ENCODE measurements around the gene TTLL10.

DNA sequence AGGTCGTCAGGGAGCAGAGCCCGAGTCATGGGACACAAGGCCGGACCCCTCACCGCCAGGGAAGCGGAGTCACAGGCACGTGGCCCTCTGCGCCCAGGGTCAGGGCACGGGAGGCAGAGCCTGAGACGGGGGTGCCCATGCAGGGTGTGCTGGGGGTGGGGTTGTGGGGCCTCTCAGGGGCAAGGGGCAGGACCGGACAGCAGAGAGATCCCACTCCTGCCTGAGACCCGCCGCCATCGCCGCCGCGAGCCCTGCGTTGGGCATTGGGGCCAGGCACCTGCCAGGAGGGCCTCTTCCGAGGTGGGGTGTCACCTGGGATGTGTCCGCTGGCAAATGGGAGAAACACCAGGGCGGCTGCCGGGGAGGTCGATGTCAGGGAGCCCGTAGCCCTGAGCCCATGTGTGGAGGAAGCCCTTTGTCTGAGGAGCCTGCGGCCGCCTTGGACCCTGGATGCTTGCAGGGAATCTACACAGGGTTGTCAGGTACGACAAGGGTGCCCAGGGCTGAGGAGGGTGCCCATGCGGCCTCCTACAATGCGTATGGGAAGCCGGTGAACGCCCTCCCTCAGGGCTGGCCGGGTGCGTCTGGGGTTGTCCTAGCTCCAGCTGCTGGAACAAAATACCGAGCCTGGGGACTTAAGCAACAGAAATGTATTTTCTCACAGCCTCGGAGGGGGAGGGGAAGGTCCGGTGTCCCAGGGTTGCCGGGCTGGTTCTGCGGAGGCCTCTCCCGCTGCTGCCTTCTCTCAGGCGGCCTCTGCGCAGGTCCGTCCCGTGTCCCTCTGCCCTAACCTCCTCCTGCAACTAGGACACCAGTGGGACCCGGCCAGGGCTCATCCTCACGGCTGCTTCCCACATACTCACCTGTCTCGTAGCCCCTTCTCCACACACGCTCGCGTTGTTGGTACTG is 41.4 kb upstream of the TTLL10 start:
- TF ChIP-seq, protein P1, sequence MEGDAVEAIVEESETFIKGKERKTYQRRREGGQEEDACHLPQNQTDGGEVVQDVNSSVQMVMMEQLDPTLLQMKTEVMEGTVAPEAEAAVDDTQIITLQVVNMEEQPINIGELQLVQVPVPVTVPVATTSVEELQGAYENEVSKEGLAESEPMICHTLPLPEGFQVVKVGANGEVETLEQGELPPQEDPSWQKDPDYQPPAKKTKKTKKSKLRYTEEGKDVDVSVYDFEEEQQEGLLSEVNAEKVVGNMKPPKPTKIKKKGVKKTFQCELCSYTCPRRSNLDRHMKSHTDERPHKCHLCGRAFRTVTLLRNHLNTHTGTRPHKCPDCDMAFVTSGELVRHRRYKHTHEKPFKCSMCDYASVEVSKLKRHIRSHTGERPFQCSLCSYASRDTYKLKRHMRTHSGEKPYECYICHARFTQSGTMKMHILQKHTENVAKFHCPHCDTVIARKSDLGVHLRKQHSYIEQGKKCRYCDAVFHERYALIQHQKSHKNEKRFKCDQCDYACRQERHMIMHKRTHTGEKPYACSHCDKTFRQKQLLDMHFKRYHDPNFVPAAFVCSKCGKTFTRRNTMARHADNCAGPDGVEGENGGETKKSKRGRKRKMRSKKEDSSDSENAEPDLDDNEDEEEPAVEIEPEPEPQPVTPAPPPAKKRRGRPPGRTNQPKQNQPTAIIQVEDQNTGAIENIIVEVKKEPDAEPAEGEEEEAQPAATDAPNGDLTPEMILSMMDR (IDR thresholded peaks at IDR 0.05): no peak
- TF ChIP-seq EP300 (IDR thresholded peaks at IDR 0.05): no peak
- TF ChIP-seq POLR2A (IDR thresholded peaks at IDR 0.05): no peak

Data from tibial nerve (tissue), 4 donors.